ENCODE data around the gene POLR2L. TPM values are rescaled to one million over a fixed set of nuclear protein-coding genes. Genes with fewer than 3 reads are reported as not detected.

POLR2L gene
- total and polyA plus RNA-seq, 2 of the 13 experiments (the other 11 are each of a cell fraction or from before 2014, with no cell fraction given): 104 to 114 TPM

DNA sequence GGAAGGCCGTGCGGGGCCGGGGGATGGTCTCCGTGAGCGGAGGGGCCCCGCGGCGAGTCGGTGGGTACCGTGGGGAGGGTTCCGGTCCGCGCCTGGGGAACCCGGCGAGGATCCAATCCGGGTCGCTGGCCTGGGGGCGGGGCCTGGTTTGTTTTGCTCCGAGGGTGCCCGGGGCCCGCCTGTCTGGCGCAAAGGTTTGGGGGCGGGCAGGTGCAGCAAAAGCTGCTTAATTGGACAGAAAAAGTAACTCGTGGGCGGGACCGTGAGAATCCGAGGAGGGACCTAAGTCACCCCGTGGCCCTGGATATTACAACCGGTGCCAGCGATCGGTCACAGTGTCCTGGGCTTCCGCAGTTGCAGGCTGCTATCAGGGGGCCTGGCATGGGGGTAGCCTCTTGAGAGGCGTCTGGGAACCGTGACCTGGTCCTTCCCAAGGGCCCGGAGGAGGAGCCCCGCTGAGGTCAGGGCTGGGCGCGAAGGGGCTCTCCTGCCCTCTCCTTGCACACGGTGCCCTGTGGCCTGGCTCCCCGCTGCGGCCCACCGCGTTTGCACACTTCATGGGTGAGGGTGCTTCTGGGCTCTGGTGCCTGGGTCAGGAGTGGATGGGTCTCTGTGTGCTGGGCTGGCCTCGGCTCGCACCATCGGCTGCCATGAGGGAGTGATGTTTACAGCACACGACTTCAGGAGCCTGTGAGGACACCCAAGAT is 22.2 kb downstream of the POLR2L start (continued):
- TF ChIP-seq, protein P1, sequence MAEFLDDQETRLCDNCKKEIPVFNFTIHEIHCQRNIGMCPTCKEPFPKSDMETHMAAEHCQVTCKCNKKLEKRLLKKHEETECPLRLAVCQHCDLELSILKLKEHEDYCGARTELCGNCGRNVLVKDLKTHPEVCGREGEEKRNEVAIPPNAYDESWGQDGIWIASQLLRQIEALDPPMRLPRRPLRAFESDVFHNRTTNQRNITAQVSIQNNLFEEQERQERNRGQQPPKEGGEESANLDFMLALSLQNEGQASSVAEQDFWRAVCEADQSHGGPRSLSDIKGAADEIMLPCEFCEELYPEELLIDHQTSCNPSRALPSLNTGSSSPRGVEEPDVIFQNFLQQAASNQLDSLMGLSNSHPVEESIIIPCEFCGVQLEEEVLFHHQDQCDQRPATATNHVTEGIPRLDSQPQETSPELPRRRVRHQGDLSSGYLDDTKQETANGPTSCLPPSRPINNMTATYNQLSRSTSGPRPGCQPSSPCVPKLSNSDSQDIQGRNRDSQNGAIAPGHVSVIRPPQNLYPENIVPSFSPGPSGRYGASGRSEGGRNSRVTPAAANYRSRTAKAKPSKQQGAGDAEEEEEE (CRISPR knock-in tag; IDR thresholded peaks at IDR 0.05; ENCODE audit: borderline replicate concordance): no peak
- no peak for TF ChIP-seq ZSCAN22 (CRISPR knock-in tag; IDR thresholded peaks at IDR 0.05)
- TF ChIP-seq GABPA (IDR thresholded peaks at IDR 0.05; ENCODE audit: low read depth, low read length): no peak
- peak; percentile 57; the same call in 1 of the 2 replicates for TF ChIP-seq GABPA (CRISPR knock-in tag; IDR thresholded peaks at IDR 0.05; ENCODE audit: low read depth)
- TF ChIP-seq THAP9 (CRISPR knock-in tag; IDR thresholded peaks at IDR 0.05; ENCODE audit: borderline replicate concordance): no peak
- TF ChIP-seq, protein P2, sequence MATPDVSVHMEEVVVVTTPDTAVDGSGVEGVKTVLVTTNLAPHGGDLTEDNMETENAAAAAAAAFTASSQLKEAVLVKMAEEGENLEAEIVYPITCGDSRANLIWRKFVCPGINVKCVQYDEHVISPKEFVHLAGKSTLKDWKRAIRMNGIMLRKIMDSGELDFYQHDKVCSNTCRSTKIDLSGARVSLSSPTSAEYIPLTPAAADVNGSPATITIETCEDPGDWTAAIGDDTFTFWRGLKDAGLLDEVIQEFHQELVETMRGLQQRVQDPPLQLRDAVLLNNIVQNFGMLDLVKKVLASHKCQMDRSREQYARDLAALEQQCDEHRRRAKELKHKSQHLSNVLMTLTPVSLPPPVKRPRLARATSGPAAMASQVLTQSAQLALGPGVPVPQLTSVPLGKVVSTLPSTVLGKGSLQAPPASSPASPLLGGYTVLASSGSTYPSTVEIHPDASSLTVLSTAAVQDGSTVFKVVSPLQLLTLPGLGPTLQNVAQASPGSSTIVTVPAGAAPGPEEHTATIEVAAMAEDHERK (CRISPR knock-in tag; IDR thresholded peaks at IDR 0.05; ENCODE audit: low read depth): no peak
- TF ChIP-seq RFX1 (IDR thresholded peaks at IDR 0.05): no peak
- TF ChIP-seq SP5 (CRISPR knock-in tag; IDR thresholded peaks at IDR 0.05; ENCODE audit: borderline replicate concordance, low read depth): peak; percentile 30; the same call in 1 of the 2 replicates
- no peak for TF ChIP-seq MBD4 (IDR thresholded peaks at IDR 0.05; ENCODE audit: borderline replicate concordance, low read length)
- TF ChIP-seq ZNF629 (CRISPR knock-in tag; conservative IDR thresholded peaks at IDR 0.05): no peak
- no peak for TF ChIP-seq ZNF441 (CRISPR knock-in tag; IDR thresholded peaks at IDR 0.05; ENCODE audit: borderline replicate concordance)
- TF ChIP-seq ATF7-NPFF (CRISPR knock-in tag; IDR thresholded peaks at IDR 0.05; ENCODE audit: low read depth): peak; percentile 27
- no peak for TF ChIP-seq ZNF10 (CRISPR knock-in tag; IDR thresholded peaks at IDR 0.05; ENCODE audit: borderline replicate concordance, low read depth)
- peak; percentile 48; the same call in 1 of the 2 replicates for TF ChIP-seq AHDC1 (CRISPR knock-in tag; IDR thresholded peaks at IDR 0.05; ENCODE audit: borderline replicate concordance)
- TF ChIP-seq GTF2F1 (IDR thresholded peaks at IDR 0.05; ENCODE audit: low read length): no peak
- TF ChIP-seq PAX8 (CRISPR knock-in tag; IDR thresholded peaks at IDR 0.05; ENCODE audit: borderline replicate concordance): no peak
- no peak for TF ChIP-seq MTF2 (CRISPR knock-in tag; IDR thresholded peaks at IDR 0.05; ENCODE audit: borderline replicate concordance)
- TF ChIP-seq THYN1 (CRISPR knock-in tag; IDR thresholded peaks at IDR 0.05; ENCODE audit: borderline replicate concordance, low read depth): no peak
